ENCODE measurements around the gene ARL9.
A peak's percentile ranks its signal among the peaks of the same experiment; 100 is the strongest.

ARL9 gene

GRCh38 chr4:56466910-56467283 is 38.7 kb upstream of the ARL9 start:
- TF ChIP-seq CTCF (IDR thresholded peaks at IDR 0.05; ENCODE audit: low read depth, low read length): no peak
- DNase-seq (ENCODE audit: extremely low read depth, low read depth): no peak

GRCh38 chr4:56467284-56468096 is 38.1 kb upstream of the ARL9 start, which contains the start of gene SRP72:
Gene SRP72, plus strand, starts transcription at chr4:56467617. Its CDS starts 19 bp downstream, at chr4:56467636.
- DNase-seq (ENCODE audit: extremely low read depth, low read depth): peak; percentile 62
- TF ChIP-seq CTCF (IDR thresholded peaks at IDR 0.05; ENCODE audit: low read depth, low read length): no peak

- TF ChIP-seq CTCF (IDR thresholded peaks at IDR 0.05; ENCODE audit: low read depth, low read length): no peak
- no peak for DNase-seq (ENCODE audit: extremely low read depth, low read depth)
Measured at GRCh38 chr4:56468097-56468422, 37.5 kb upstream of the ARL9 start.

- no peak for DNase-seq (ENCODE audit: extremely low read depth, low read depth)
- TF ChIP-seq CTCF (IDR thresholded peaks at IDR 0.05; ENCODE audit: low read depth, low read length): no peak
Measured at GRCh38 chr4:56469489-56470210, 35.9 kb upstream of the ARL9 start.

- TF ChIP-seq CTCF (IDR thresholded peaks at IDR 0.05; ENCODE audit: low read depth, low read length): no peak
- DNase-seq (ENCODE audit: extremely low read depth, low read depth): no peak
Measured at GRCh38 chr4:56475917-56476316, 29.7 kb upstream of the ARL9 start.

- DNase-seq (ENCODE audit: extremely low read depth, low read depth): no peak
- no peak for TF ChIP-seq CTCF (IDR thresholded peaks at IDR 0.05; ENCODE audit: low read depth, low read length)
Measured at GRCh38 chr4:56477192-56477702, 28.3 kb upstream of the ARL9 start.

- no peak for DNase-seq (ENCODE audit: extremely low read depth, low read depth)
- no peak for TF ChIP-seq CTCF (IDR thresholded peaks at IDR 0.05; ENCODE audit: low read depth, low read length)
Measured at GRCh38 chr4:56480691-56481090, 24.9 kb upstream of the ARL9 start.

Measured in AG09319 (cell line).